Embryonic facial prominence (tissue), 1 donor: ENCODE results near the gene FNDC3B.

Experiments used
- DNase-seq: peaks from one replicate; pipeline ENCODE4 v3.0.0-alpha.2; 2016; ENCODE audit errors: extremely low spot score

FNDC3B gene

DNA sequence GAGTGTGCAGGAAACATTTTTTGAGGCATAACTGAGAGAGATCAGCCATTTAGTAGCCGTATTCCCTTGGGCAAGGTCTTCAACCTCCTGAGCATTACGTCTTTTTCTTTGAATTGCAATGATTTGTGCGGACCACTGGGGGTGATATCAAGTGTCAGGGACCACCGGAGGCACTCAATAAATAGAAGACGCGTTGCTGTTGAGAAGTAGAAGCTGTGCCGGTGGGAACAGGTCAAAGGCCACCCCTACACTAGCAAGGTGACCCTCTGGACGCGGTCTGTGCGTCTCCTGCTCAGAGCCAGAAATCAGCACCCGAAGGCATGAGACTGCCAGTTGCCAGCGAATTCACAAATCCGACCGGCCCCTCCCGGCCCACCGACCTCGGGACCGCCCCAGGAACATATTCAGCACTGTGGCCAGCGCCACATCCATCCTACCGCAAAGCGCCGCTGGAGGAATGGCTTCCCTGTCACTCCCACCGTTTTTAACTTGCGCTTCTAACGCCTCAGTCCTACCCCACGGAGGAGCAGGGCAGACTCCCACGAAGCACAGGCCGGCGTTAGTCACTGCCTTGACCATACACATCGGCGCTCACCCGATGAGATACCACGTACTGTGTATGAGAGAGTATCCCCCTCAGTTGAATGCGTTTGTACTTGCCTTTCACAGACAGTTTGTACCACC is 410.2 kb downstream of the FNDC3B start:
- no peak for DNase-seq
